GM12878 (cell line): ENCODE measurements around the gene CCR8. TPM values are rescaled to one million over a fixed set of nuclear protein-coding genes. Genes with fewer than 3 reads are reported as not detected.
A peak's percentile ranks its signal among the peaks of the same experiment; 100 is the strongest.

Experiments
- BMI1 ChIP-seq: fragments of 450-650 bp; IDR thresholded peaks from 2 replicates; pipeline ENCODE4 v1.6.1; 2016; ENCODE audit warnings: mild to moderate bottlenecking, moderate library complexity, borderline replicate concordance
- CBX3 ChIP-seq: fragments of 200-600 bp; sonication (generic); IDR thresholded peaks from 2 replicates; pipeline ENCODE4 v1.6.1; 2016; ENCODE audit warnings: low read depth, borderline replicate concordance
- CTCF ChIP-seq, 3 experiments: IDR thresholded peaks in 2 of 3; conservative IDR thresholded peaks in 1 of 3; 2 replicates each; pipeline ENCODE4 v1.5.1; 2011; ENCODE audit warnings: low read depth in 3 of 3, low read length in 3 of 3, mild to moderate bottlenecking in 3 of 3, control low read depth in 2 of 3, moderate library complexity in 2 of 3, inconsistent platforms in 1 of 3, mixed read lengths in 1 of 3; ENCODE audit not compliant: control insufficient read depth in 2 of 3, insufficient read depth in 1 of 3; ENCODE audit errors: extremely low read depth in 1 of 3
- E4F1 ChIP-seq: fragments of 450-650 bp; IDR thresholded peaks from 2 replicates; pipeline ENCODE4 v1.6.1; 2018; ENCODE audit warnings: borderline replicate concordance, mild to moderate bottlenecking; ENCODE audit not compliant: partially characterized antibody
- EGR1 ChIP-seq, 2 experiments: IDR thresholded peaks; 1 replicate in 1 of 2; 2 replicates in 1 of 2; pipeline ENCODE4 v1.6.1; 2011 to 2012; ENCODE audit warnings: low read depth in 2 of 2, low read length in 2 of 2, borderline replicate concordance in 1 of 2, mild to moderate bottlenecking in 1 of 2, moderate library complexity in 1 of 2
- EP300 ChIP-seq, 2 experiments: fragments of 150-350 bp in 1 of 2; IDR thresholded peaks; 2 replicates each; pipeline ENCODE4 v1.6.1; 2011 to 2012; ENCODE audit warnings: low read depth in 2 of 2, low read length in 2 of 2, borderline replicate concordance in 1 of 2, improper control_type of control experiment in 1 of 2, inconsistent platforms in 1 of 2; ENCODE audit not compliant: control insufficient read depth in 1 of 2
- HDGF ChIP-seq: fragments of 450-650 bp; IDR thresholded peaks from 2 replicates; pipeline ENCODE4 v1.6.1; 2016; ENCODE audit warnings: antibody characterized with exemption
- KAT2A ChIP-seq: conservative IDR thresholded peaks from 2 replicates; pipeline ENCODE4 v1.6.1; 2011; ENCODE audit warnings: low read depth, low read length; ENCODE audit not compliant: control insufficient read depth
- MAX ChIP-seq: IDR thresholded peaks from 2 replicates; pipeline ENCODE4 v1.6.1; 2012; ENCODE audit warnings: low read depth, low read length, improper control_type of control experiment
- NR2C1 ChIP-seq: fragments of 450-650 bp; IDR thresholded peaks from 2 replicates; pipeline ENCODE4 v1.6.1; 2017; ENCODE audit warnings: antibody characterized with exemption, mild to moderate bottlenecking, moderate library complexity
- PAX5 ChIP-seq: IDR thresholded peaks from 2 replicates; pipeline ENCODE4 v1.6.1; 2011; ENCODE audit warnings: low read depth, low read length, borderline replicate concordance
- POLR2AphosphoS5 ChIP-seq: IDR thresholded peaks from 2 replicates; pipeline ENCODE4 v1.6.1; 2011; ENCODE audit warnings: mild to moderate bottlenecking, low read length, inconsistent platforms
- RELA ChIP-seq: fragments of 450-650 bp; IDR thresholded peaks from 2 replicates; pipeline ENCODE4 v1.8.0; 2014; ENCODE audit warnings: borderline replicate concordance; ENCODE audit not compliant: partially characterized antibody
- TCF7 ChIP-seq: IDR thresholded peaks from 2 replicates; pipeline ENCODE4 v1.6.1; 2014; ENCODE audit warnings: antibody characterized with exemption, borderline replicate concordance
- ZBTB4 ChIP-seq: fragments of 450-650 bp; formaldehyde crosslinking; IDR thresholded peaks from 2 replicates; pipeline ENCODE4 v1.4.0; 2022; ENCODE audit warnings: mild to moderate bottlenecking, moderate library complexity
- ZNF207 ChIP-seq: fragments of 450-650 bp; IDR thresholded peaks from 2 replicates; pipeline ENCODE4 v1.6.1; 2014; ENCODE audit warnings: antibody characterized with exemption, mild to moderate bottlenecking, borderline replicate concordance
- ZNF592 ChIP-seq: fragments of 450-650 bp; IDR thresholded peaks from 2 replicates; pipeline ENCODE4 v1.6.1; 2017; ENCODE audit warnings: mild to moderate bottlenecking, moderate library complexity
- ZNF622 ChIP-seq: fragments of 450-650 bp; IDR thresholded peaks from 2 replicates; pipeline ENCODE4 v1.6.1; 2017; ENCODE audit warnings: mild to moderate bottlenecking, inconsistent platforms
- polyA plus RNA-seq, 11 experiments: library from polyadenylated mRNA; depleted of rRNA in 4 of 11; unstranded in 6 of 11; stranded (reverse) in 5 of 11; fragments of >200 nt; fragmentation: Nextera tagmentation in 4 of 11; fragmentation: Illumina TruSeq in 1 of 11; extraction: Ambion mirVana in 4 of 11; extraction: Trizol in 1 of 11; gene quantifications; 1 replicate in 1 of 11; 2 replicates in 10 of 11; pipeline versions ENCODE4 v1.2.1 to v1.2.3, GENCODE V29; 2011 to 2016; ENCODE audit warnings: inconsistent platforms in 2 of 11, missing spikeins in 2 of 11, low read depth in 1 of 11
- total RNA-seq, 4 experiments: library from RNA; depleted of rRNA in 3 of 4; stranded (reverse); fragments of >200 nt in 3 of 4; fragmentation: Illumina TruSeq in 1 of 4; extraction: Trizol in 1 of 4; gene quantifications; 2 replicates each; pipeline versions ENCODE4 v1.2.1 to v1.2.3, GENCODE V29; 2013 to 2021

Gene CCR8
- total and polyA plus RNA-seq, 10 of the 15 experiments (the other 5 are each of a cell fraction or from before 2014, with no cell fraction given): 5.2 to 28.8 (median 15.6) TPM

- no peak for TF ChIP-seq ZNF592
- TF ChIP-seq HDGF: peak; percentile 76; the same call in 1 of the 2 replicates
- no peak for TF ChIP-seq EP300 (IDR thresholded peaks at IDR 0.05; ENCODE audit: borderline replicate concordance in 1 of 2, control insufficient read depth in 1 of 2, low read depth in 2 of 2, low read length in 2 of 2)
- no peak for TF ChIP-seq ZNF622
- TF ChIP-seq CTCF (IDR thresholded peaks at IDR 0.05 in 2 of 3, conservative IDR thresholded peaks at IDR 0.05 in 1 of 3; ENCODE audit: control insufficient read depth in 2 of 3, extremely low read depth in 1 of 3, insufficient read depth in 1 of 3, low read depth in 3 of 3, low read length in 3 of 3): peak; percentile 81 to 94 (median 92)
- no peak for TF ChIP-seq ZBTB4 (CRISPR knock-in tag)
- no peak for TF ChIP-seq KAT2A
- no peak for TF ChIP-seq EGR1 (IDR thresholded peaks at IDR 0.05; ENCODE audit: borderline replicate concordance in 1 of 2, low read depth in 2 of 2, low read length in 2 of 2)
- TF ChIP-seq BMI1: no peak
- no peak for TF ChIP-seq CBX3
- TF ChIP-seq PAX5: 0 out of 2 replicates have a peak, but pooled peaks have one; percentile 20
- TF ChIP-seq TCF7: no peak
- peak; percentile 17 for TF ChIP-seq RELA
- no peak for TF ChIP-seq E4F1
- TF ChIP-seq POLR2AphosphoS5: no peak
- TF ChIP-seq NR2C1: no peak
- TF ChIP-seq ZNF207: no peak
- no peak for TF ChIP-seq MAX
Observed at GRCh38 chr3:39291903-39292329, 37.6 kb upstream of the CCR8 start (continued).
